ENCODE data around the gene FBXW5. TPM values are rescaled to one million over a fixed set of nuclear protein-coding genes. Genes with fewer than 3 reads are reported as not detected.

FBXW5 gene
- total RNA-seq, 4 donors from 2014 or later, result 101 to 166 (median 142) TPM

DNA sequence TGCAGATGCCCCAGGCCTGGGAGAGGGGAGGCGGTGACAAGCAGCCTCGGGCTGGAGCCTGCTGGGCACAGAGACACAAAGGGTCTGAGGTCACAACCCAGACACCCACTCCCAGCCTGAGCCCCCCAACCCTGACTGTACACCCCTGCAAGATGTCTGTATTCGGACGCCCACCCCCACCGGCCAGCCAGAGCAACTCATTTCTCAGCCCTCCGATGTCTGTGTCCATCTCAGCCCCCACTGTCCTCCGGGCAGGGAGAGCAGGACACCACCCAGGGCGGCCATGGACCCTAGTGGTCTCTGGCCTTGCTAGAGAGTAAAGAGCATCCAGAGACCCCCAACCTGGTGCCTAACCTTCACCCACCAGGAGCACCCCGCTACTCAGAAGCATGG lies 11.4 kb upstream of the FBXW5 start:
- 83% methylated on average over 4 of the region's 9 CpGs for WGBS
- Histone ChIP-seq H3K4me3 (no peak overlapping the region), H3K9me3 (no peaks in the 10 kb centered on the region), H3K4me1 (peaks cover 16% of the 10 kb centered on the region), H3K27me3 (no peaks in the 10 kb centered on the region), H3K27ac (no peak overlapping the region), H3K36me3 (no peaks in the 10 kb centered on the region)
- TF ChIP-seq, protein P1, sequence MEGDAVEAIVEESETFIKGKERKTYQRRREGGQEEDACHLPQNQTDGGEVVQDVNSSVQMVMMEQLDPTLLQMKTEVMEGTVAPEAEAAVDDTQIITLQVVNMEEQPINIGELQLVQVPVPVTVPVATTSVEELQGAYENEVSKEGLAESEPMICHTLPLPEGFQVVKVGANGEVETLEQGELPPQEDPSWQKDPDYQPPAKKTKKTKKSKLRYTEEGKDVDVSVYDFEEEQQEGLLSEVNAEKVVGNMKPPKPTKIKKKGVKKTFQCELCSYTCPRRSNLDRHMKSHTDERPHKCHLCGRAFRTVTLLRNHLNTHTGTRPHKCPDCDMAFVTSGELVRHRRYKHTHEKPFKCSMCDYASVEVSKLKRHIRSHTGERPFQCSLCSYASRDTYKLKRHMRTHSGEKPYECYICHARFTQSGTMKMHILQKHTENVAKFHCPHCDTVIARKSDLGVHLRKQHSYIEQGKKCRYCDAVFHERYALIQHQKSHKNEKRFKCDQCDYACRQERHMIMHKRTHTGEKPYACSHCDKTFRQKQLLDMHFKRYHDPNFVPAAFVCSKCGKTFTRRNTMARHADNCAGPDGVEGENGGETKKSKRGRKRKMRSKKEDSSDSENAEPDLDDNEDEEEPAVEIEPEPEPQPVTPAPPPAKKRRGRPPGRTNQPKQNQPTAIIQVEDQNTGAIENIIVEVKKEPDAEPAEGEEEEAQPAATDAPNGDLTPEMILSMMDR (IDR thresholded peaks at IDR 0.05), result no peak
- no peak for TF ChIP-seq POLR2A (IDR thresholded peaks at IDR 0.05)
- TF ChIP-seq POLR2AphosphoS5 (IDR thresholded peaks at IDR 0.05), result no peak
- TF ChIP-seq EP300 (IDR thresholded peaks at IDR 0.05), result no peak
- DNase-seq (ENCODE audit: low spot score in 2 of 2), result no peak

DNA sequence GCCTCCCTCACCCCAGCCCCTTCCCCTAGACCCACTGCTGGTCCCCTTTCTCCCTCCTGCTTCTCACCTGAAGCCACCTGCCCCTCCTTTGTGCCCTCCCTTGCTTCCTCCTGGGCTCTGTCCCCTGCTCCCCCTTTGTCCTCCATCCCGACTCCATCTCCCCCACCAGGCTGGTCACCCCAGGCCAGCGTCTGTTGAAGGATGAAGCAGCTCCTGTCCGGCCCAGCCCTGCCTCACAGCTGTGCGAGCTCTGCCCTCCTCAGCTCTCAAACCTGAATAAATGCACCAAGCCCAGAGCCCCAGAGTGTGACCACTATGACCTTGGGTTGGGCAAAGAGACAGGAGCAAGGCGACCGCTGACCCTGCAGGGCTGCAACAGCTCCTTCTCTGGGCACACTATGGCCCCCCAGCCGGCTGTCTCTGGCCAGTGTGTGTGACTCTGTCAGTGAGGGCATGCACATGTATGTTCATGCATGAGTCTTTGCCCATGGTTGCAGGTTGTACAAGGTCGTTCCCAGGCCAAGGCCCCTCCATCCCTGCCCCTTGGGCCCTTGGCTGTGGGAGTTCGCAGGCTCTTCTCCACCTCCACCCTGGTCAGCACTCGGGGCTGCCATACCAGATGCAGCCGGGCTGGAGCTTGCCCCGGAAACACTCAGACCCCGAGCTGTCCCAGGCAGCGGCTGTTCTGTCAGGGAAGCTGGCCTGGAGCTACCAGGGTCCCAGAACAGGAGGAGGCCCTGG lies 10.8 kb upstream of the FBXW5 start:
- no peak for DNase-seq (ENCODE audit: low spot score in 2 of 2)
- H3K36me3 ChIP-seq, result no peaks in the 10 kb centered on the region
- H3K27me3 ChIP-seq, result no peaks in the 10 kb centered on the region
- H3K9me3 ChIP-seq, result no peaks in the 10 kb centered on the region
- no peak overlapping the region for H3K4me3 ChIP-seq
- H3K27ac ChIP-seq, result no peak overlapping the region
- H3K4me1 ChIP-seq, result peaks cover 14% of the 10 kb centered on the region
- TF ChIP-seq, protein P1 (IDR thresholded peaks at IDR 0.05), result no peak
- no peak for TF ChIP-seq POLR2AphosphoS5 (IDR thresholded peaks at IDR 0.05)
- TF ChIP-seq POLR2A (IDR thresholded peaks at IDR 0.05), result no peak
- TF ChIP-seq EP300 (IDR thresholded peaks at IDR 0.05), result no peak
- 97% methylated on average over 9 of the region's 14 CpGs for WGBS

DNA sequence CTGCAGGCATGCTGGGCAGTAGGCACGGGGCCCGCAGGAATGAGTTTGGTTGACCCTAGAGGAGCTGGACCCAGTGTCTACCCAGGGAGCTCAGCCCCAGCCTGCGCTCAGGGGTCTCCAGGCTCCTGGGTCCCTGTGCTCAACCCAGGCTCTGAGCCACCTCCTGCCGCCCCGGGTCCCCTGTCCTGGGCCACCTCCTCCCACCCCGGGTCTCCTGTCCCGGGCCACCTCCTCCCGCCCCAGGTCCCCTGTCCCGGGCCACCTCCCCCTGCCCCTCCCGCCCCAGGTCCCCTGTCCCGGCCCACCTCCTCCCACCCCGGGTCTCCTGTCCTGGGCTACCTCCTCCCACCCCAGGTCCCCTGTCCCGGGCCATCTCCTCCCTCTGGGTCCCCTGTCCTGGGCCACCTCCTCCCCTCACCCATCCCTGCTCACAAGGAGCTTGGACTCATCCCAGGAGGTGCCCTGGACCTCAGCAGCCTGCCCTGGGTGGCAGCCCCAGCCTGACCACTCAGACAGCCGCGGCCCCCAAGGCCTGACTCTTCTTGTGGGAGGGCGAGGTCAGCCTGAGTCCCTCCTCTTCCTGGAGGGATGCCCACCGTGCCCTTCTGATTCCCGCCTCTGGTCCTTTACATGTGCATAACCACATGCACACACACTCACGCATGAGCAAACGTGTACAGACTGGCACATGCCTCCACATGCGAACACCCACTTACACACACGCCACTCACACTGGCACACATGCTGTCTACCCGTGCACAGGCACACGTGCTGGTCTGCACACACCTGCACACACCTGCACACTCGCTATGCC lies 9.9 kb upstream of the FBXW5 start:
- Histone ChIP-seq H3K36me3 (no peaks in the 10 kb centered on the region), H3K4me1 (peaks cover 17% of the 10 kb centered on the region), H3K27ac (no peak overlapping the region), H3K4me3 (no peak overlapping the region), H3K27me3 (no peaks in the 10 kb centered on the region), H3K9me3 (no peaks in the 10 kb centered on the region)
- TF ChIP-seq, protein P1 (IDR thresholded peaks at IDR 0.05), result no peak
- no peak for TF ChIP-seq POLR2A (IDR thresholded peaks at IDR 0.05)
- no peak for TF ChIP-seq POLR2AphosphoS5 (IDR thresholded peaks at IDR 0.05)
- TF ChIP-seq EP300 (IDR thresholded peaks at IDR 0.05), result no peak
- no peak for DNase-seq (ENCODE audit: low spot score in 2 of 2)
- WGBS, result 87% methylated on average over 23 of the region's 25 CpGs

DNA sequence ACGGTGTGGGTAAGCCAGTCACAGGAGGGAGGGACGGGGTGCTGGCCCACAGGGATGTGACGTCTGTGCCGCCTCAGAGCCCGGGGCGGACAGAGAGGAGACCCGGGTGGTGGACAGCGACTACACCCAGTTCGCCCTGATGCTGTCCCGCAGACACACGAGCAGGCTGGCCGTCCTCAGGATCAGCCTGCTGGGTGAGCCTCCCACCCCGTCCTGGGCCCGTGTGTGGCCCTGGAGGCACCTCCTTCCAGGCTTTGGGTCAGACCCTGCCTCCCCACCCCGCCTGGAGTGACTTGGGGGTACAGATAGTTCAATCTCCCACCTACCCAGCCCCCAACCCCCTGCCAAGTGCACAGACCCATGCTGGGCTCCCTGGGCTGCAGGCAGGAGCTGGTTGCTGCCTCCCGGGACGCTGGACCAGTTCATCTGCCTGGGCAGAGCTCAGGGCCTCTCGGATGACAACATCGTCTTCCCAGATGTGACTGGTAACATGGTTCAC lies 9.3 kb upstream of the FBXW5 start:
- no peaks in the 10 kb centered on the region for H3K9me3 ChIP-seq
- no peaks in the 10 kb centered on the region for H3K27me3 ChIP-seq
- no peak for DNase-seq (ENCODE audit: low spot score in 2 of 2)
- no peaks in the 10 kb centered on the region for H3K36me3 ChIP-seq
- H3K27ac ChIP-seq, result no peak overlapping the region
- no peak overlapping the region for H3K4me3 ChIP-seq
- WGBS, result 78% methylated on average over 5 of the region's 19 CpGs
- H3K4me1 ChIP-seq, result peaks cover 20% of the 10 kb centered on the region
- TF ChIP-seq POLR2A (IDR thresholded peaks at IDR 0.05) (no peak), EP300 (IDR thresholded peaks at IDR 0.05) (no peak)

DNA sequence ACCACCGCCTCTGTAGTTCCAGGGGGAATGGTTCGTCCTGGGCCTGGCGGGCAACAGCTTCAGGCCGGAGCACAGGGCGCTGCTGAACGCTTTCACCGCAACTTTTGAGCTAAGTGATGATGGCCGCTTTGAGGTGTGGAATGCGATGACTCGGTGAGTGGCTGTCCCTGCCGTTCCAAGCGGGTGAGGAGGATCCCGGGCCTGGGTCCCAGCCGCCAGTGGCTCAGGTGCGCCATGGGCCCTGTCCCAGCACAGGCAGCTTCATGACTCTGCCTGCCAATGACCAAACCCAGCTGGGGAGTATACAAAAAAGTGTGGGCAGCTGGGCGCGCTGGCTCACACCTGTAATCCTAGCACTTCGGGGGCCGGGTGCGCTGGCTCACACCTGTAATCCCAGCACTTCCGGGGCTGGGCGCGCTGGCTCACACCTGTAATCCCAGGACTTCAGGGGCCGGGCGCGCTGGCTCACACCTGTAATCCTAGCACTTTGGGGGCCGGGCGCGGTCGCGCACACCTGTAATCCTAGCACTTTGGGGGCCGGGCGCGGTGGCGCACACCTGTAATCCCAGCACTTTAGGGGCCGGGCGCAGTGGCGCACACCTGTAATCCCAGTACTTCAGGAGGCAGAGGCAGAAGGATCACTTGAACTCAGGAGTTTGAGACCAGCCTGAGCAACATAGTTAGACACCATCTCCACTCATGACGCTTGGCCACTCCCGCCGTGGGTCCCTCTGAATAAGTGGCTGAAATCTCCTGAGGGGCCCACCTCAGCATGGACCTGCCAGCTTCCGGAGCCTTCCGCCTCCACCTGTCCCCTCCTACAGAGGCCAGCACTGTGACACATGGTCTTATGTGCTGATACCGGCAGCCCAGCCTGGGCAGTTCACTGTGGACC lies 8.6 kb upstream of the FBXW5 start:
- no peak overlapping the region for H3K27ac ChIP-seq
- no peaks in the 10 kb centered on the region for H3K27me3 ChIP-seq
- 93% methylated on average over 9 of the region's 44 CpGs for WGBS
- DNase-seq (ENCODE audit: low spot score in 2 of 2), result no peak
- no peak for TF ChIP-seq EP300 (IDR thresholded peaks at IDR 0.05)
- TF ChIP-seq POLR2AphosphoS5 (IDR thresholded peaks at IDR 0.05), result no peak
- TF ChIP-seq POLR2A (IDR thresholded peaks at IDR 0.05), result no peak
- TF ChIP-seq, protein P1 (IDR thresholded peaks at IDR 0.05), result no peak
- H3K4me1 ChIP-seq, result peaks cover 23% of the 10 kb centered on the region
- no peaks in the 10 kb centered on the region for H3K9me3 ChIP-seq
- H3K4me3 ChIP-seq, result no peak overlapping the region
- no peaks in the 10 kb centered on the region for H3K36me3 ChIP-seq

Measured in suprapubic skin (tissue), 4 donors.